NCI-H2227 (cell line): ENCODE results near the gene CDX2.

Source experiments
- DNase-seq: peaks from one replicate; lab custom pipeline; 2025; ENCODE audit not compliant: unreplicated experiment; lab: John Stamatoyannopoulos, UW

The CDX2 gene

GRCh38 chr13:27933118-27933517, 36.0 kb downstream of the CDX2 start:
- no peak for DNase-seq

DNA sequence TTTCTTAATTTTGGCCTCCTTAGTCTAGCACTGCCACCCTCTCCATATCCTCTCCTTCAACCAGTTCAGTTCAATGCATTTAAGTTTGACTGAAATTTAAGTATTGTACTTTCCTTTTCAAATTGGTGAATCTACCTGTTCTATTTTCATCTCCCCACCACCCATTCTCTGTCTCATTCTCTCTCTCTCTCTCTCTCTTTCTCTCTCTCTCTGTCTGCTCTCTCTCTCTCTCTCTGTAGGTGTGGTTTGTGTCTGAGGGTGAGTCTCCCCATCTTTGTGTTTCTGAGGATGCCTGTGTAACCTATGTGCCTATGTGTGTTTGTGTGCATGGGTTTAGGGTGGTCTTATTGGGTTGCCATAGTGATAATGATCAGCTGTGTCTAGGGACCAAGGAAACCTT, 39.2 kb downstream of the CDX2 start:
- no peak for DNase-seq

- no peak for DNase-seq
Measured at GRCh38 chr13:27928805-27929753, 40.0 kb downstream of the CDX2 start.

DNA sequence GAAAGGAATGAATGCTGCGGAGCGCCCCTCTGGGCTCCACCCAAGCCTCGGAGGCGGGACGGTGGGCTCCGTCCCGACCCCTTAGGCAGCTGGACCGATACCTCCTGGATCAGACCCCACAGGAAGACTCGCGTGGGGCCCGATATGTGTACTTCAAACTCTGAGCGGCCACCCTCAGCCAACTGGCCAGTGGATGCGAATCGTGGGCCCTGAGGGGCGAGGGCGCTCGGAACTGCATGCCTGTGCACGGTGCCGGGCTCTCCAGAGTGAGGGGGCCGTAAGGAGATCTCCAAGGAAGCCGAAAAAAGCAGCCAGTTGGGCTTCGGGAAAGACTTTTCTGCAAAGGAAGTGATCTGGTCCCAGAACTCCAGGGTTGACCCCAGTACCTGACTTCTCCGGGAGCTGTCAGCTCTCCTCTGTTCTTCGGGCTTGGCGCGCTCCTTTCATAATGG, 40.7 kb downstream of the CDX2 start:
- DNase-seq: no peak

GRCh38 chr13:27927444-27928352, 41.4 kb downstream of the CDX2 start:
- DNase-seq: no peak

DNA sequence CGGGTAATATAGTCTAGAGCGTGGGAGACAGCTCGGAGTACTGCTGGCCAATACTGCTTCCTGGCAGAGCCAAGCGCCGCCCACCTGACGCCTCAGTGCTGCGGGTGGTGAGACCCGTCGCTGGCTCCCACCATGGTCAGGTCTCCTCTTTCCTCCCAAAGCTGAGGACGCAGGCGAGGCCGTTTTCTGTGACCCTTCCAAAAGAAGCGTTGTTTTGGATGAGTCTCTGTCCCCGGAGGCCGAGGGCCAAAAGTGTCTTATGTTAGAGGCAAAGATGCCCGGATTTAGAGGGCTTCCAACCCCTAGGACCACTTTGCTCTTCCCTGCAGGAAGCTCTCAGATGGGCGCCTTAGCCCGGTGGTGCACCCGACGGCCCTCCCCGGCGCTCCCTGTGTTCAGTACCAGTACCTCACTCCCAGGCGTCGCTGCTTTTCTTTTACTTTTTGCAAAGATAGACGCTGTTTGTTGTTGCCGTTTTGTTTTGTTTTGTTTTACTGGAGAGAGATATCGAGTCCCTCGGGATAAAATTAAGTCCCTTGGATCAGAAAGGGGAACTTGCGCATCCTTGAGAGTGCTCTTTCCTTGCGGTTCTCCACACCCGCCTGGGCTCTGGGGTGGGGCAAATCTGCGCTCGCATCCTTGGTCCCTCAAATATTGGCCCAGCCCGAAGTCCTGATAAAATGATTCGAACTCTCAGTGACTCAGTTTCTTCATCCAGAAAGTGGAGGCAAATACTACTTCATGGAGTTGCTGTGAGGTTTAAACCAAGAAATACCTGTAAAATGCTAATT, 42.3 kb downstream of the CDX2 start:
- DNase-seq: no peak

- no peak for DNase-seq
Measured at GRCh38 chr13:27925220-27925991, 43.7 kb downstream of the CDX2 start.

- DNase-seq: no peak
Measured at GRCh38 chr13:27924529-27925141, 44.5 kb downstream of the CDX2 start.

DNA sequence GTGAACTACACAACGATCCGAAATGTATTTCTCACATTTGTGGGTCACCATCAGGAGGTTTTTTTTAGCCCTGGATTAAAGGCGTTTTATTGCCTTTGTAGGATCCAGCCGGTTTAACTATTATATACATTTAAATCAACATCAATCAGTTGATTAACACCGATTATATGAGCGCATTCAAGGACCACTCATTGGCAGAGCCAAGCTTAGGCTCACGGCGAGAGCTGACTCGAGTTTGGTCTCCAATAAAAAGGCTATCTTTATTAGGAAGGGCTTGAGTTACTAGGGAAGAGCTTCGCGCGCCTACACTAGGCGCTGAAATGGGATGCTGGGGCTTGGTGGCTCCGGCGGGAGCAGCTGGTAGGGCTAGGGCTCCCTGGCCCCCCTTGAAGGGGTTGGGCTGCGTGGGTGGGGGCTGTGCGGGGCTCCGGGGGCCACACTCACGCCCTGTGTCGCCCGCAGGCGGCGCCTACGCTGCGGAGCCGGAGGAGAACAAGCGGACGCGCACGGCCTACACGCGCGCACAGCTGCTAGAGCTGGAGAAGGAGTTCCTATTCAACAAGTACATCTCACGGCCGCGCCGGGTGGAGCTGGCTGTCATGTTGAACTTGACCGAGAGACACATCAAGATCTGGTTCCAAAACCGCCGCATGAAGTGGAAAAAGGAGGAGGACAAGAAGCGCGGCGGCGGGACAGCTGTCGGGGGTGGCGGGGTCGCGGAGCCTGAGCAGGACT, 45.2 kb downstream of the CDX2 start:
- peak; percentile 2 for DNase-seq

DNA sequence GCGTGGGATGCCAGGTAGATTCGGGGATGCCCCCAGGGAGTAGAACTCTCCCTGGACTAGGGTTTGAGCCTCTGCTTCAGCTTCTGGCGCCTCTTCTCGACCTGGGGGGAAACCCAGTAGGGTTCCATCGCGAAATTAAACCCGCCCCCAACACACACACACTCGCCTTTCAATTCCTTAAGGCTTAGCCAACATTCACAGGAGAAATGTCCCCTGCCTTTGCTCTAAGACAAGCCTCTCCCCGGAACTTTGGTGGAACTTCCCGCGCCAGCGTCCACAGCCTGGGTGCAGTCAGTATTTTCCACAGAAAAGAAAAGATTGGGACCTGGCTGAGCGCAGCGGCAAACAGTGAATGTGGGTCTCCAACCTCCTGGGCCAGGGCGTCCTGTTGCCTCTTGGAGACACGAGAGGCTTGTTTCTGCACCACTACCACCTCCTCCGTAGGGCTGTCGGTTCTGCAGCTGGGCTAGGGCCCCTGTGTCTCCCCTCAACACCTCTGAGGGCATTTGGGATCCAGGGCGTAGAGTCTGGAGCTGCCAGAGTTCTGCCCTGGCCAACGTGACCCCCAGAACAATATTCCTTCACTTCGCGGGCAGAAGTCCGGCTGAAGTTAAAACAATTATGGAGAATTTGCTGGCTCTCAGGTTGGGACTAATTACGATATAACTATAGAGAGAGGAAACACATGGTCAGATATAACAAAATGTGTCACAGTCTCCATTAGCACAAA, 46.1 kb downstream of the CDX2 start:
- no peak for DNase-seq

DNA sequence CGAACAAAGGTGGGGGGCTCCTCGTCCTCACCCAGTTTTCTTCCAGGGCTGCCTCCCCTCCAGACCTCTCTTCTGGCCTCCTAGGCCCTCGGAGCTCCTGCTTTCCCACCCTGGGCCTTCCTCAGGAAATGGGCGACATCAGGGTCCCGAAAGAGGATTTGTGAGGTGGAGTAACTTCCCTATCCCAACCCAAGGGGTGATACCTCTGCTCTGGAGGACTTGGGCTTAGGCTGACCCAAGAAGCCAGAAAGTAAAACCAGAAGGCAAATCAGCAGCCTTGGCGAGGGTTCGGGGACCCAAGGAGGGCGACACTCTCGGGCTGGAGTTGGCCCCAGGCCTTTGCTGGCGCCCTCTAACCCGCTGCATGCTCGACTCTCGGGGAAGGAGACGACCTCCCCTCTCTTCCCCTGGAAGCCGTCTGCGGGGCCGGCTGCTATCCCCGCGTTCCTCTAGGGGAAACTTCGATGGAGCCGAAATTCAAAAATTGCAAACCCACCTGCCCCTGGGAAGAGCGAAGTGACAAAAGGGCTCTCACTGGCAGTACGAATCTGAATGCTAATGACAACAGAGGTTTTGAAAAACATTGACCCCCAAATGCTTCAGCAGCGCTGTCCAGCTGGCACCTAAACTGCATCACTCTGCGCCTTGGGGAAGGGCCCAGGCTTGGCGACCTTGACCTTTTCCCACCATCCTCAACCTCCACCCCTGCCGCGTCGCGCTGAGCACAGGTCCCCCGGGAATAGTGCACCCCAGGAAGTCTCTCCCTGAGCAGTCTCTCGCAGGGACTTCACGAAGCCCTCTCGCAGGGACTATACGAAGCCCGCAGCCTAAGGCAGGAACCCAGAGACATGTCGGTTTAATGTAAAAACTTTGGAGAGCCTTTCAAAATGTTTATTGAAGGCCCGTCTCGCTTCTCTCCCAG, 46.9 kb downstream of the CDX2 start:
- no peak for DNase-seq

DNA sequence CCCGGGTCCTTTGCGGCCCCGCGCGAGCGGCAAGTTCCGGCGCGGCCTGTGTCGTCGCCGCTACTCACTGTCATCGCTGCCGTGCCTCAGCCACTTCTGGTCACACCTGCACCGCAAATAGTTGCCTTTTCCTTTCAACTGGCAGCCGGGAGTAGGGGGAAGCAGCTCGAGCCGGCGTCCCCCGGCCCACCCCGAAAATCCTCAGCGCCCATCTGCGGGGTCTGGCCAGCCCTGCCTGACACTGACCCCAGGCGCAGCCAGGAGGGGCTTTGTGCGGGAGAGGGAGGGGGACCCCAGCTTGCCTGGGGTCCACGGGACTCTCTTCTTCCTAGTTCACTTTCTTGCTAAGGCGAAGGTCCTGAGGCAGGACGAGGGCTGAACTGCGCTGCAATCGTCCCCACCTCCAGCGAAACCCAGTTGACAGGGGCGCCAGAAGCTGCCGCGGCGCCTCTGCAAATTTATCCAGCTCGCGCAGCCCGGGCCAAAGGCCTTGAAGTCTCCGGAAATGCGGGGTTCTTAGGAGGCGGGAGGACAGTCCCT, 47.6 kb downstream of the CDX2 start:
- no peak for DNase-seq

DNA sequence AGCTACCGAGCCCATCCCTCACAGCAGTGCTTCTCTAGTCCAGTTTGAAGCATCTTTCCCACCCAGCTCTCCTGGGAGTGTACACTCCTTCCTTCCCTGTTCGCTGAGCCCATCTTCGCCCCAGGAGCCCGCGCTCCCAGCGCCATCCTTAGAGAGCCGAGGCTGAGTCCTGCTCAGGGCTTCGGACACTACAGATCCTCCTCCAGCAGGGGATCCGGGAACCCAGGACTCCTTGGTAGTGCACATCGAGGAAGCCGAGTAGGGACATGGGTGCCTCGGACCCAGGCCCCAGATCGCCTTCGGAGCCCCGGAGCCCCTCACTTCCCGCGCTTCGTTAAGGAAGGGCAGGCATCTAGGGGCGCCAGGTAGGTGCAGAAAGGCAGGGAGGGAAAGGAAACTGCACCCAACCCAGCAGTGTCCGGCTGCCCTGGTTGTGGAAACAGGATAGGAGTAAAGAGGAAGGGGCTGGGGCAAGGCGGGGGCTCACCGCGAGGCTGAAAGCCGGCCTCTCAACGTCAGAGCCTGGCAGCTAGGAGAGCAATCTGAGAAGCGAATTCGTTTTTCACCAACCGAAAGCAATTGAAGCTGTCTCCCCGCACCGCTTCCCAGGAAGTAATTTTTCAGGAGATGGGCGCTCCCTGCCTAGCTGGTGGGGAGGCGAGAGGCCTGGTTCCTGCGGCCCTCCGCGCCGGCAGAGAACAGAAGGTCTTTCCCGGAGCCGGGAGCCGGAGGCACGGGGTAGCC, 48.3 kb downstream of the CDX2 start:
- no peak for DNase-seq

DNA sequence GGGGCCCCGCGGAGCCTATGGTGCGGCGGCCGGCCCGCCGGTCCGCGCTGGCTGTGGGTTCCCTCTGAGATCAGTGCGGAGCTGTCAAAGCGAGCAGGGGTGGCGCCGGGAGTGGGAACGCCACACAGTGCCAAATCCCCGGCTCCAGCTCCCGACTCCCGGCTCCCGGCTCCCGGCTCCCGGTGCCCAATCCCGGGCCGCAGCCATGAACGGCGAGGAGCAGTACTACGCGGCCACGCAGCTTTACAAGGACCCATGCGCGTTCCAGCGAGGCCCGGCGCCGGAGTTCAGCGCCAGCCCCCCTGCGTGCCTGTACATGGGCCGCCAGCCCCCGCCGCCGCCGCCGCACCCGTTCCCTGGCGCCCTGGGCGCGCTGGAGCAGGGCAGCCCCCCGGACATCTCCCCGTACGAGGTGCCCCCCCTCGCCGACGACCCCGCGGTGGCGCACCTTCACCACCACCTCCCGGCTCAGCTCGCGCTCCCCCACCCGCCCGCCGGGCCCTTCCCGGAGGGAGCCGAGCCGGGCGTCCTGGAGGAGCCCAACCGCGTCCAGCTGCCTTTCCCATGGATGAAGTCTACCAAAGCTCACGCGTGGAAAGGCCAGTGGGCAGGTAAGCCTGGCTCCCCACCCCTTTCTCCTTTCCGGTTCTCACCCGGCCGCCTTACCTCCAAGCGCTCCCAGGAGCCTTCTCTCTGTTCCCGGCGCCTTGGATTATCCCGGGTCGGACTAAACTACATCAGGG, 49.0 kb downstream of the CDX2 start, which contains the start of gene PDX1:
TSS of gene PDX1 (plus strand) at position 67 of the 743 bp plus-strand sequence. CDS start at position 206, 139 bp downstream.
- peak; percentile 26 for DNase-seq

GRCh38 chr13:27919659-27919933, 49.5 kb downstream of the CDX2 start:
- no peak for DNase-seq
